GM10266 (cell line): ENCODE measurements around the gene JAK1.

Experiments
- DNase-seq: peaks from one replicate; pipeline ENCODE4 v3.0.0; 2012; ENCODE audit errors: extremely low spot score
- CTCF ChIP-seq: IDR thresholded peaks from 2 replicates; pipeline ENCODE4 v1.5.1; 2012; ENCODE audit warnings: mild to moderate bottlenecking, low read depth; ENCODE audit not compliant: control insufficient read depth, insufficient read depth; ENCODE audit errors: missing control alignments

JAK1 gene

GRCh38 chr1:64878931-64879611, 87.3 kb downstream of the JAK1 start:
- TF ChIP-seq CTCF = no peak
- no peak for DNase-seq

DNA sequence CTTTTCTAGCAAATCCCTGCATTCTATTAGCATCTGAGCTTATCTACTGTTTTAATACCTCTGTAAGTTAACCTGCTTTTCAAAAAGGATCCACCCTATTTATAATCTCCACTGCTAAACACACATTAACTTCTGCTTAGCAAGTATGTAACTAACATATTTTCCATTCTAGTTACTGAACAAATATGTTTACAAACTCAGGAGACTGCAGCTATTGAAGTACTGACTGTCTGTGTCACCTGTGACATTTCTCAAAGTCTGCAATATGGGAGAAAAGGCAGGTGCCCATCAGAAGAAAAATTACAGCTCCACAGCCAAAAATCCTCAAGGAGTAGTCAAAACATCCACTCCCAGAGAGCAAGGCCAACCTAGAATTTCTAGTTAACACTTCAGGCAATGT, 88.3 kb downstream of the JAK1 start:
- TF ChIP-seq CTCF = no peak
- DNase-seq = no peak

- DNase-seq = no peak
- TF ChIP-seq CTCF = no peak
These were observed 88.8 kb downstream of the JAK1 start for GRCh38 chr1:64877598-64877997.

DNA sequence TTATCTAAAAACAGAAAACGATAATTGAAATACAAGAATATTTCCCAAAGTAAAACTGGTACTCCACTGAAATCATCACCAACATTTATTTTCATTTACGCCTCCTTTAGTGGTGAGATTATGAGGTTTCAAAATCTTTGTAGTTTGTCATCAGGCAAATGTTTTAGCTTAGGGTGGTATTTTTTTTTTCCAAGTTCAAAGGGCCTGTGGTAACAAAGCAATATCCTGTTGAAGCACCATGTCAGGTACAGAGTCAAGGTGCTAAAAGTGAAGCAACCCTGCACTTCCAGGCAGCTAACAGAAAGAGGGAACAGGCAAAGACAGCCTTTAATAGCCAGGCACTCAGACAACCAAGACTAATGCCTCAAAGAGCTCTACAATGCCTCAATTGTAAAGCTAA, 89.2 kb downstream of the JAK1 start:
- DNase-seq = no peak
- TF ChIP-seq CTCF = no peak

DNA sequence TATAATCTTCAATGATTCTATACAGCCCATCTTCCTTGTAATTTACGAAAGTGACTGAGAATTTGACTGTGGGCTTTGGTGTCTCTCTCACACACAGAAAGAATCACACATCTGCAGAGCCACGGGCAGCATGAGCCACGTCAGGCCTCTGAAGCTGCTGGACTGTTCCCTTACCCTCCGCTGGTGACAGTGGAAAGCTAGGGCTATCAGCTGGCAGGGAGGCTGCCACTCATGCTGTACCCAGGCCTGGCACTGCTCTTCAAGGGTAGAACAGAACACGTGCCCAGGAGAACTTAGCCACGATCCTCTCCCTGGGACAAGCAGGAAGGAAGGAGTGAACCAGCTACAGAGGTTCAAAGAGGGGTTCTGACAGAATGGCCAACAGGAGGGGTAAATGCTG, 90.7 kb downstream of the JAK1 start:
- no peak for TF ChIP-seq CTCF
- no peak for DNase-seq

GRCh38 chr1:64875101-64875500, 91.2 kb downstream of the JAK1 start:
- TF ChIP-seq CTCF = no peak
- no peak for DNase-seq

DNA sequence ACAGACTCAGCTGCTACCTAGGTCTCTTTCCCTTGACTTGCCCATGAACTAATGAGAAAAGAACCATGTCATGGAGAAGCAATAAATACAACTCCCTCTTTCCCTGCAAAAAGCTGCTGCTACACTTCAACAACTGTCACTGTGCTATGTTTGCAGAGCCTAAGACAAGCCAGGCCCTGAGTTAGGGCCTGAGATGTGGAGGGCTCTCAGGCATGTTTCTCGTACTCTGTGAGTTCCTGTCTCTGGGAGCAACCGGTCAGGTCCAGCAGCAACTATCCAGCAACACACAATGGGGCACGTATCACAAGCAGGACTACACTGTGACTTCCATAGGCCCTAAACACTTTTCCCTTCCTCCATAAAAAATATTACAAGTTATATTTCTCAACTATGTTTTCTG, 91.7 kb downstream of the JAK1 start:
- DNase-seq = no peak
- TF ChIP-seq CTCF = no peak
